ENCODE measurements around the gene OR52M1.

The OR52M1 gene

GRCh38 chr11:4560467-4560866 lies 15.5 kb downstream of the OR52M1 start:
- DNase-seq (ENCODE audit: low read depth), result no peak
- H3K4me3 ChIP-seq (ENCODE audit: control insufficient read depth, low read depth, low read length), result no peak overlapping the region
- TF ChIP-seq, protein P1, sequence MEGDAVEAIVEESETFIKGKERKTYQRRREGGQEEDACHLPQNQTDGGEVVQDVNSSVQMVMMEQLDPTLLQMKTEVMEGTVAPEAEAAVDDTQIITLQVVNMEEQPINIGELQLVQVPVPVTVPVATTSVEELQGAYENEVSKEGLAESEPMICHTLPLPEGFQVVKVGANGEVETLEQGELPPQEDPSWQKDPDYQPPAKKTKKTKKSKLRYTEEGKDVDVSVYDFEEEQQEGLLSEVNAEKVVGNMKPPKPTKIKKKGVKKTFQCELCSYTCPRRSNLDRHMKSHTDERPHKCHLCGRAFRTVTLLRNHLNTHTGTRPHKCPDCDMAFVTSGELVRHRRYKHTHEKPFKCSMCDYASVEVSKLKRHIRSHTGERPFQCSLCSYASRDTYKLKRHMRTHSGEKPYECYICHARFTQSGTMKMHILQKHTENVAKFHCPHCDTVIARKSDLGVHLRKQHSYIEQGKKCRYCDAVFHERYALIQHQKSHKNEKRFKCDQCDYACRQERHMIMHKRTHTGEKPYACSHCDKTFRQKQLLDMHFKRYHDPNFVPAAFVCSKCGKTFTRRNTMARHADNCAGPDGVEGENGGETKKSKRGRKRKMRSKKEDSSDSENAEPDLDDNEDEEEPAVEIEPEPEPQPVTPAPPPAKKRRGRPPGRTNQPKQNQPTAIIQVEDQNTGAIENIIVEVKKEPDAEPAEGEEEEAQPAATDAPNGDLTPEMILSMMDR (IDR thresholded peaks at IDR 0.05; ENCODE audit: control insufficient read depth, insufficient read depth, low read depth, low read length, missing control alignments), result no peak

- TF ChIP-seq, protein P1 (IDR thresholded peaks at IDR 0.05; ENCODE audit: control insufficient read depth, insufficient read depth, low read depth, low read length, missing control alignments), result no peak
- H3K4me3 ChIP-seq (ENCODE audit: control insufficient read depth, low read depth, low read length), result no peak overlapping the region
- DNase-seq (ENCODE audit: low read depth), result no peak
Measured at GRCh38 chr11:4565371-4565770, 20.4 kb downstream of the OR52M1 start.

- TF ChIP-seq, protein P1 (IDR thresholded peaks at IDR 0.05; ENCODE audit: control insufficient read depth, insufficient read depth, low read depth, low read length, missing control alignments), result no peak
- H3K4me3 ChIP-seq (ENCODE audit: control insufficient read depth, low read depth, low read length), result no peak overlapping the region
- no peak for DNase-seq (ENCODE audit: low read depth)
Measured at GRCh38 chr11:4569075-4569474, 24.1 kb downstream of the OR52M1 start.

DNA sequence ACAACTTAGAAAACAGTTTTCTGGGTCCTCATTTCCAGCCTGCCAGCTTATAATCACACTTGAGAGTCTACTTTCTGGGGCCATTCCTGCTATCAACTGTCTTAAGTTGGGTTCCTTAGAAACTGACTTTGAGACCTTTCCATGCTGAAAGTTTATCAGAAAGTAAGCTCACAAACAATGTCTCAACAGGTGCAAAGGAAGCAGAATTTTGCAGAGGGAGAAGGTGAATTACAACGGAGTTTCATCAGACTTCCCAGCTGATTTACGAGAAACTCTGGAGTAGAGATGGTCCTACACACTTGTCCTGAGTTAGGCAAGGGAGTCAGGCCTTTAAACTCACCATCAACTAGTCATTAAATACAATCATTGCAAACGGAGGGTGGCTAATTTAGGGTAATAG lies 31.9 kb downstream of the OR52M1 start:
- H3K4me3 ChIP-seq (ENCODE audit: control insufficient read depth, low read depth, low read length), result no peak overlapping the region
- DNase-seq (ENCODE audit: low read depth), result no peak
- TF ChIP-seq, protein P1 (IDR thresholded peaks at IDR 0.05; ENCODE audit: control insufficient read depth, insufficient read depth, low read depth, low read length, missing control alignments), result no peak

DNA sequence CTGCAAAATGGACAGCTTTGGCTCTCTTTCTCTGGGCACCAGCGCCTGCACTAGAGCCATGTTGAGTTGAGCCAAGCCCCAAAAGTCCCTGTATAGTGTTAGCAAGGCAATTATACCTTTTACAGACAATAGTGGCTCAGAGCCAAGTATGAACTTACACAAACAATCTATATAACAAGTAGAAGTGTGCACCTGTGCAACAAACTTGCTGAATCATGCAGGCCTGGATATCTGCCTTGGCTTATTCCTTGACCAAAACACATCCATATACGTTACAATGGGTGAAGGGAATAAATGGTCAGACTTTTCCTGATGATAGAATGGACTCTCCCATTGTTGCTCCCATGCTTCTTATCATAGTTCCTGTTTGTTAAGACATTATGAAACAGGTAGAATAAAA lies 32.8 kb downstream of the OR52M1 start:
- DNase-seq (ENCODE audit: low read depth), result no peak
- H3K4me3 ChIP-seq (ENCODE audit: control insufficient read depth, low read depth, low read length), result no peak overlapping the region
- TF ChIP-seq, protein P1 (IDR thresholded peaks at IDR 0.05; ENCODE audit: control insufficient read depth, insufficient read depth, low read depth, low read length, missing control alignments), result no peak

- no peak overlapping the region for H3K4me3 ChIP-seq (ENCODE audit: control insufficient read depth, low read depth, low read length)
- TF ChIP-seq, protein P1 (IDR thresholded peaks at IDR 0.05; ENCODE audit: control insufficient read depth, insufficient read depth, low read depth, low read length, missing control alignments), result no peak
- no peak for DNase-seq (ENCODE audit: low read depth)
Measured at GRCh38 chr11:4578624-4579023, 33.6 kb downstream of the OR52M1 start.

DNA sequence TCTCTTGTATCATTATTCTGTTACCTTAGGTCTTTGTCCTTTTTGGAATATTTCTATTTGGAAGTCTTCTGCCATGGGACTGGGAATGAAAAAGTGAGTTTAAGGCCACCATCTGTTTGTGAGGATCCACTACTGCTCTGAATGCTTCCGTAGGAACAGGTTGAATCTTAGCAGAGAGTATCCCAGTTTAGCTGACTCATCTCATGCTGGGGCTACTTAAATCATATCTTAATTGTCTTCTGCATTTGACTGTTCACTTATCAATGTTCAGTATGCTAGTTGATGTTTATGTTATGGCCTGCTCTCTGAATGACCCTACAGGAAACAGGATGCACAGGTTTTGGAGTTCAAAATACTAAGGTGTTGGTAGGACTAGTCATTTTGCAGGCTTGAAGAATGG lies 35.1 kb downstream of the OR52M1 start:
- TF ChIP-seq, protein P1 (IDR thresholded peaks at IDR 0.05; ENCODE audit: control insufficient read depth, insufficient read depth, low read depth, low read length, missing control alignments), result no peak
- no peak overlapping the region for H3K4me3 ChIP-seq (ENCODE audit: control insufficient read depth, low read depth, low read length)
- no peak for DNase-seq (ENCODE audit: low read depth)

Data from AG09309 (cell line).